HG03196 (cell line): Measurements from ENCODE around the gene NCL.
"Not testable (repeated sequence)": the region's sequence is repeated elsewhere in the genome, so short reads cannot be mapped to it uniquely, and the experiment has no call there.

Experiments
- ATAC-seq: cut with Tn5 transposase; IDR thresholded peaks from one replicate; pipeline ENCODE4 v1.9.1; 2021; ENCODE audit not compliant: unreplicated experiment

NCL gene

DNA sequence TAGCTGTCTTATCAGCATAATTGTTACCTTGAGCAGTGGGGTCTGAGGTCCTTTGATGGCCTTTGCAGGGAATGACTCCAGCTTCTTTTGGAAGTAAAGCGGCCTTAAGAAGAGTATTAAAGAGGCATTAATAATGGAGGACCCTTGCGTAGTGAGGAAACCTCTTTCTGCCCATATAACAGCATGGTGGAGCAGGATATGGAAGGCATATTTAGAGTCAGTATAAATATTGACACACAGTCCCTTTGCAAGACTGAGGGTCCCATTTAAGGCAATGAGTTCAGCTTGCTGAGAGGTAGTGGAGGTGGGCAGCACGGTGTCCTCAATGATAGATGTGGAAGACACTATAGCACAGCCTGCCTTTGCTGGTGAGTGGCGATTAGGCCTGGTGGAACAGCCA is 32.7 kb downstream of the NCL start:
- ATAC-seq, result no peak

DNA sequence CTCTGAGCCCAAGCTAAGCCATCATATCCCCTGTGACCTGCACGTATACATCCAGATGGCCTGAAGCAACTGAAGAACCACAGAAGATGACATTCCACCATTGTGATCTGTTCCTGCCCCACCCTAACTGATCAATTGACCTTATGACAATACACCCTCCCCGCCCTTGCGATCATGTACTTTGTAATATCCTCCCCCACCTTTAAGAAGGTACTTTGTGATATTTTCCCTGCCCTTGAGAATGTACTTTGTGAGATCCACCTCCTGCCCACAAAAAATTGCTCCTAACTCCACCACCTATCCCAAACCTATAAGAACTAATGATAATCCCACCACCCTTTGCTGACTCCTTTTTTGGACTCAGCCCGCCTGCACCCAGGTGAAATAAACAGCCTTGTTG is 33.8 kb downstream of the NCL start:
- not testable (repeated sequence) for ATAC-seq

- ATAC-seq, result no peak
Observed at GRCh38 chr2:231429901-231430300, 34.4 kb downstream of the NCL start.

GRCh38 chr2:231429152-231429551 is 35.1 kb downstream of the NCL start:
- ATAC-seq, result no peak

DNA sequence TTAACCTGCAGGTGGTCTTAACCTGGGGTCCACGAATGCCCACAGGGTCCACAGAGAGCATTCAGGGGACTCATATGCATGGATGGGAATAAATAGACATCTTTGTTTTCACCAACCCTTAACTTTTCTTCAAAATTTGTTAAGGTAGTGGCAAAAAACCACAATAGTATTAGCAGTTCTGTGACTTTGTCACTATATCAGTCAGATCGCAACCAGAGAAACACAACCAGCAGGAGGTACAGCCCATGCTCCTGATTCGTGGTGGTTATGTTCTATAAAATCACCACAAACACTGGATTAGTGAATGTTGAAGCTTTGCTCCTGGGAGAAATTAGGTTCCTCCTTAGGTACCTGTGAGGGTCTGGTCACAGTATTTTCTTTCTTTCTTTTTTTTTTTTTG is 37.2 kb downstream of the NCL start:
- no peak for ATAC-seq

DNA sequence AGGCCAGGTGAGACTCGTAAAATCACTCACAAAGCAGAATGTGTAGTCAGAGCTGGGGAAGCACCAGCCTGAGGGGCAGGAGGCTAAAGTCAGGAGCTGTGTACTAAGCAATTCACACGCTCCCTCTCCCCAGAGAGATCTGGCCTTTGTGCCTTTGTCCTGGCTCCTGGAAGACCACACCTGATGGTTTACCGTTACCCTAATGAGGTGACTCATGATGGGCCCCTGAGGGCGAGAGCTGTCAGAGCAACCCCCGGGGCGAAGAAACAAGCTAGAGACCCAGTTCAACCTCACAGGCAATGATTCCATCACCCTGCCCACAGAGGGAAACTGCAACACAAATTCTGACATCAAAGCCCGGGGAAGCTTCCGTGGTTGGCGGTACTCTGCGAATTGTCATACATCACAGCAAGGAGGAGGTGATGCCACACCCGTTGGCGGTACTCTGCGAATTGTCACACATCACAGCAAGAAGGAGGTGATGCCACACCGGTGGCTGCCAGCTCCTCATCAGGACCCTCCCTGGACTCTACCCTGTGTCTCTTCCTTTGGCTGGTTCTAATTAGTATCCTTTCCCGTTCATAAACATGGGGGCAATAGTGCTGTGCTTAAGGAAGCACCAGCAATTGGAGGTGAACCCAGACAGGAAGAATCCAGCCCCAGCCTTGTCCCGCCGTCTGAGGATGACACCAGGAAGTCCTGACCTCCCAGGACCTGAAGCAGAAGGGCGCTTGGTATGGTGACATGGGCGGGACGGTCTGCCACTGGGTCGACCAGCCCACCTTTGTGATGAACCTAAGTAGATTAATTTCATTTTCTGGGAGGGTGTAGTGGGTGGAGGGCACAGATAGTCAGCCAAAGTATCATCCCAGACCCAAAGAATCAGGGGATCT is 38.2 kb downstream of the NCL start:
- ATAC-seq, result no peak

GRCh38 chr2:231425291-231425810 is 38.9 kb downstream of the NCL start:
- no peak for ATAC-seq

DNA sequence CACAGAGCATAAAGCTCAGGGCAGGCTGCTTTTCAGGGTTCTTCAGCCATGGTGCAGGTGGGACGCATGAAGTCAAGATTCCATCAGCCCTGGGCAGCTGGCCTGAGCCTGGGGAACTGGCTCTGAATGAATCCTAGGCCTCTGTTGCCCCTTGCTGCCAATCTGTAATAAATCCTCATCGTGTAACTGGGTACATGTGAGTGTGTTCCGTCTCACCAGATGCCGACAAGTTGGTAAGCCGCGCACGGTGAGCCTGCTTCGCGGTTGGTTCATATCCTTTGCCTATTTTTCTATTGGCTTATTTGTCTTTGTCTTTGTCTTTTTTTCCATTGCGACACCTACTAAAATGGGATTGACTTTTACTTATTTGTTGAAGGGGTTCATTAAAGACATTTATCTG is 41.1 kb downstream of the NCL start:
- ATAC-seq, result no peak

DNA sequence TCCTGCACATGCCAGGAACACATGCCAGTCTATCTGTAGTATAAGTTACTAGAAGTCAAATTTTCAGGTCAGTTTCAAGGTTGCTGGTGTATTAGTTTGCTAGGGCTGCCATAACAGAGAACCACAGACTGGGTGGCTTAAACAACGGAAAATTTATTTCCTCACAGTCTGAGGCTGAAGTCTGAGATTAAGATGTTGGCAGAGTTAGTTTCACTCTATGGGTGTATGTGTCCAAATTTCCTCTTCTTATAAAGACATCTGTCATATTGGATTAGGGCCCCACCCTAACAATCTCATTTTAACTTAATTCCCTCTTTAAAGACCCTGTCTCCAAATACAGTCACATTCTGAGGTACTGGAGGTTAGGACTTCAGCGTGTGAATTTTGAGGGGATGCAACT is 42.2 kb downstream of the NCL start:
- no peak for ATAC-seq

DNA sequence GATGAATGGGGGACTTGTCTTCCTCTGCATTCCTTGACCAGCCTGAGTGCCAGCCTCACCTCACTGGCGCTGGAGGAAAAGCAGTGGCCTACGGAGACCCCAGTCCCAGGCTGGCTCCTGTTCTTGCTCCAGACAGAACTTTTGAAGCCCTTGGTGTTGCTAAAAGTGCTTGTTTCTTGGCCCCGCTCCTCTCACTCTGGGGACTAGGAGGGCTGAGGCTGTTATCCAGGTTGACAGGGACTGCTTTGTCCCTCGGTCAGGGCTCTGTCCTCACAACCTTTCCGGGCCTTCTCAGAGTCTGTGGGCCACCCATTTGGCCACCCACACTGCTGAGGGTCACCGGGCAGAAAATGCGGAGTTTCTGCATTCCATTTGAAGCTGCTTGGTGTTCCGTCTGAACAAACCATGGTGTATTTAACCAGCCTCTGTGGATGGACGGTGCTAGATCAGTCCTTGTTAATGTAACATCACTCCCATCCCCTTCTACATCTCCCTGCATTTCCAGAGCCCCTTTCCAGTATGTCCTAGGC is 43.2 kb downstream of the NCL start:
- ATAC-seq, result no peak

DNA sequence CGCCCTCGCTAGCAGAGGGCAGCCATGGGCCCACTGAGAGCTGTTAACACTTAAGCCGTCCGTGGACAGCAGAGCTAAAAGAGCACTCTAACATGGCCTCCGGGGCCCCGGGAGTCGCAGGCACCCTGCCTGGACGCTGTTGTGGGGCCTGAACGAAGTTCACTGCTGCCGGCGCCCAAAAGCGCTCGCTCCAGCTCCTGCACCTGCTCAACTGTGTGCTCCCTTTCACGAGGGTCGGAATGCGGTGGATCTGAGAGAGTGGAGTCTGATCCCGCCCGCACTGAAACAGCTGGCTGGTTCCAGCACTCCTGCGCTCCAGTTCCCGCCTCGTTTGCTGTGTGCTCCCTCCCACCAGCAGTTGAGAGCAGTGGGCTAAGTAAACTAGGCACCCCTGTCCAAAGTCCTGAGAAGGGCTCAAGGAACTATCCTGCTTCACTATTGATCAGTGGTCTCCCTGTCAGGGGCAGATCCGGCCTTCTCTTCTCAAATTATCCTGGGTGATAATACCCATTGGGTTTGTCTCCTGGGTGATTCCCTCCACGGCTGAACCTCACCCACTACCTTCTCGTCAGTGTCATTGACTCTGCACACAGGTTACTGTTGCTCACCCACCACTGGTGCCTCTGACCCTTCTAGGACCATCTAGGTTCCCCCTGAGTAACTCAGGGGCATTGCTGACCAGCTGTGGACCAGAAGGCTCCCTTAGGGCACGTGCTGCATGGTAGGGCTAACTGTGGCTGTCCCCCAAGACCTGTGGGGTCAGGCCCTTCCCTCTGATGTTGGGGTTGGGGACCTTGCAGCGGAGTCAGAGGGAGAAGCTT is 45.3 kb downstream of the NCL start:
- no peak for ATAC-seq

- no peak for ATAC-seq
Observed at GRCh38 chr2:231415029-231415428, 49.3 kb downstream of the NCL start.

- no peak for ATAC-seq
Observed at GRCh38 chr2:231413921-231414476, 50.3 kb downstream of the NCL start.

GRCh38 chr2:231413456-231413855 is 50.8 kb downstream of the NCL start:
- no peak for ATAC-seq

DNA sequence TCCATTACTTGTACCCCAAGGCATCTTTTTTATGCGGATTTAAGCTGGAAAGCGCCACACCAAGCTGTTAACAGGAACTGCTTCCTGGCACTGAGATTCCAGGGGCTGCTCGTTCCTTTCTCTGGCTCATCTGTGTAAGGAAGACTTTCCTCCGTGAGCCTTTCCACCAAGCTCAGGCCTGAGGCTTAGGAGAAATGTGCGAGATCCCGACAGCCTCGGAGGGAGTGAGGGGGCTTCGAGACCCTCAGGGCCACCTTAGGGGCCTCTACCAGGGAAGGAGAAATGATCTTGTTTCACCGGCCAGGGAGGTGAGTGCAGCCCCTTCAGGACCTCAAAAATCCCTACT is 51.7 kb downstream of the NCL start:
- ATAC-seq, result no peak

DNA sequence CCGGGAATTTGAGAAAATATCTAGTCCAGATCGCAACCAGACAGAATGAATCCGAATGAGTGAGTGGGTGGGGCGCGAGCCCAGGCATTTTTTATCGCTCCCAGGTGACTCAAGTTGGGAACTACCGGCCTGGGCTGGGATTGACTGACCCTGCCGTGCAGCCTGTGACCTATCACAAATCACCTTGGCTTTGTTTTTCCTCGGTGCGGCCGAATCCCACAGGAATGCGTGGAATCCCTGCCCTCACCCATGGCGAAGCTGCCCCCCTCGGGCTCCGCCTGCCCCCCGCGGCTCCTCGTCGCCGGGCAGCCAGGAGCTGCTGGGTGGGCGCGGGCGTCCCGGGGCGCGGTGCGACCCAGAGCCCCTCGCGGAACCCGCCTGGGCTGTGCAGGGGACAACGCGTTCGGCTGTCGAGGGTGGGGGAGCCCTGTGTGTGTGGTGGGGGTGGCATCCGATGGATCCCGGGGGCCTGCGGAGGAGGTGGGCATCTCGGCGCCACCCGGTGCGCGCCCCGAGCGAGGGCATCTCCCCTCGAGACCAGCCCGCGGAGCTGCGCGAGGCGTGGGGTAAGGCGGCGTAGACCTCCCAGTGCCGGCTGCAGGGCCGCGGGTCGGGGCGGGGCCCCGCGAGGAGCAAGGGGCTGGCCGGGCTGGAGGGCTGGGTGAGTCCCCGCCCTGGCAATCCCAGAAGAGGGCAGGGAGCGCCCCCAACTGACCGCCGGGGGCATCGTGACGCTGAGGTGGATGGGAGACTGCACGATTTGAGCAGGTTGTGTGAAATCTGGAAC is 52.3 kb downstream of the NCL start:
- ATAC-seq, result peak; percentile 98

- ATAC-seq, result no peak
Observed at GRCh38 chr2:231411237-231411636, 53.0 kb downstream of the NCL start.

DNA sequence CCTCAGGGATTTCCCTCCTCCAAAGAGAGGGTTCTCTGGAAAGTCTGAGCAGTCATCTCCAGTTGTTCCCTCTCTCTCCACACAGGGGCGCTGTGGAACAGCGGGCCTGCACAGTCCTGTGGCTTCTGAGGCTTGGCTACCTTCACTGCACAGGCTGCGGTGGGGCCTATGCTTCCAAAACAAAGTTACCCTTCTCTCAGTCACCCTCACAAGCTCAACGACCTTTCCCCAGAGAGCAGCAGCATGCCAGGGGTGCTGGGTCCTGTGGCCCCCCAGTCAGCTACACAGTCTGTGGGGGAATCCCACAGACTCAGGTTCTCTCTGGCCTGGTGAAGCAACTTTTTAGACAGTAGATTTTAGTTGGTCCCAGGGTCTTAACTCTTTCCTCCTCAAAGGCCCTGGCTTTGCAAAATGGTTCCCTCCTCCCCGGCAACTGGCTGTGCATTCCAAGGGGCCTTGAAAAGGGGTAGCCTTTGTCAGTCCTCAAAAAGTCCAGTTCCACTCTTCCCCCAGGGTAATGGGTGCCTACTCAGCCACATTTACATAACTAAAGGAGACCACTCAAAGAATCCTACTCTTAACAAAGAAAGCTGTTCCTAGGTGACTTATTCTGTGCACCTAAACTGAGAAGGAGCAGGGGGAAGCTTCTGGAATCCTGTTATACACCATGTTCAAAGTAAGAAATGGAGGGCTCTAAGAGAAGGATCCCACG is 53.8 kb downstream of the NCL start:
- no peak for ATAC-seq

- no peak for ATAC-seq
Observed at GRCh38 chr2:231409776-231410175, 54.5 kb downstream of the NCL start.

DNA sequence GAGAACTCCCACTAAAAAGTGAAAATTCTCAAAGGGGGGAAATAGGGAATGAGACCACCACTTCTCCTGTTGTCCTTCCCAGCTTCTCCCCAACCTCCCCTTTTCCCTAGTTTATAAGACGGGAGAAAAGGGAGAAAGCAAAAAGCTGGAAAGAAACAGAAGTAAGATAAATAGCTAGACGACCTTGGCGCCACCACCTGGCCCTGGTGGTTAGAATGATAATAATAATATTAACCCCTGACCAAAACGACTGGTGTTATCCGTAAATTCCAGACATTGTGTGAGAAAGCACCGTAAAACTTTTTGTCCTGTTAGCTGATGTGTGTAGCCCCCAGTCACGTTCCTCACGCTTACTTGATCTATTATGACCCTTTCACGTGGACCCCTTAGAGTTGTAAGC is 56.0 kb downstream of the NCL start:
- not testable (repeated sequence) for ATAC-seq
